Muscle of back (tissue), 11 donors: Measurements from ENCODE around the gene MED12. TPM values are rescaled to one million over a fixed set of nuclear protein-coding genes. Genes with fewer than 3 reads are reported as not detected.

Source experiments
- DNase-seq, 3 donors: peaks; one replicate each; pipeline versions ENCODE4 v3.0.0 to v3.0.0-alpha.2; 2013
- polyA plus RNA-seq, 10 donors: library from polyadenylated mRNA; unstranded; fragments of 120-200 nt; gene quantifications; one replicate each; pipeline ENCODE4 v1.2.1, GENCODE V29; 2013; ENCODE audit not compliant: insufficient read length in 10 of 10

MED12 gene
- polyA plus RNA-seq, 10 donors, result 33.2 to 48.9 (median 39.3) TPM

DNA sequence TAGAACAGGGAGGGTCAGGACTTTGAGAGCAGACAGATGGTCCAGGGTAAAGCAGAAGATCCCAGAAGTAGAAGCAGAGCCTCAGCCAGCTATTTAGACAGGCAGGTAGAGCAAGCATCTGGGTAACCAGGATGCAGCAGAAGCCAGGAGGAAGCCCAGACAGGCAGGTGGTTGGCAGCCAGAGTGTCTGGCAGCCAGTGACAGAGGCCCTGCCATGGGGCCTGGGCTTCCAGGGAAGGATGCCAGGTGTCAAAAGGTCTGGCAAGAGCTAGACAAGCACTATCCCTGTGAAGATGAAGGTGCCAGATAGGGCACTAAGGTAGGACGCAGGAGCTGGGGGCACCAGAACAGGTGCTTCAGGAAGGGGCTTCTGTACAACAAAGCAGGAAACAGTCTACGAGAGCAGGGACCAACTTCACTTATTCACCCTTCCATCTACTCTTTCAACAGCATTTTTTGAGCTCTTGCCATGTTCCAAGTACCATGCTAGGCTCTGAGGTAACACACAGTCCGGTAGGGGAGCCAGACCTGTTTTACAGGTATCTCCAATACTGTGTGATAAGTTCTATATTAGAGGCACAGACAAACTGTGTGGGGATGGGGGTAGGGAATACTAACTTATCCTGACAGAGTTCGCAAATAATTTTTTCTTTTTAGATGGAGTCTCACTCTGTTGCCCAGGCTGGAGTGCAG lies 66.6 kb downstream of the MED12 start:
- no peak for DNase-seq

DNA sequence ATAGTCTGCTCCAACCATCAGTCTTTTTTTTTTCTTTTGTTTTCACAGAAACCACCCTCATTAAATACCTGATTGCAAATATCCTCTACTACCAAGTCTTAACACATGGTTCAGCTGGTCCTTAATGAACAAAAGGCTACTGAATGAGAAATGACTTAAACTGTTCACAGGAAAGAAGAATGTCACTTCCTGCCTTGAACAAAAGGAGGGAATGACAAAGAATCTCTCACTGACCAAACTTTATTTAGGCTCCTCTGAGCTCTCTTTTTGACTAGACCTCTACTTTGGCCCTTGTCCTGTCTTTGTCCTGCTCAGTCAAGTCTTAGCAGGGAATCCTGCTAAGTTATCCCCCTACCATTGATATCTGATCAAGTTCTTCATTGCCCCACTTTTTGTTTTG lies 72.9 kb downstream of the MED12 start:
- no peak for DNase-seq

Other genes starting within 250 kb of the MED12 start
- gene TEX11, start 209.9 kb upstream of the MED12 start, polyA plus RNA-seq, result under 1 TPM in 6 of 10 donors, not detected in 4; 0.08 to 0.41 (median 0.14) TPM
- gene SLC7A3, start 187.5 kb upstream of the MED12 start, polyA plus RNA-seq, result 1 to 10 TPM in 5 of 10 donors, under 1 TPM in 5; 0.27 to 2.1 (median 1.0) TPM
- 10 to 100 TPM; 40.1 to 53.7 (median 46.7) TPM for gene SNX12, start 50.3 kb upstream of the MED12 start, polyA plus RNA-seq
- gene FOXO4, start 22.7 kb upstream of the MED12 start, polyA plus RNA-seq, result 10 to 100 TPM; 23.3 to 33.1 (median 26.4) TPM
- gene CXorf65, start 11.9 kb upstream of the MED12 start, polyA plus RNA-seq, result 1 to 10 TPM in 4 of 10 donors, under 1 TPM in 2, not detected in 4; 0.52 to 2.0 (median 1.1) TPM
- gene IL2RG, start 7.0 kb upstream of the MED12 start, polyA plus RNA-seq, result 10 to 100 TPM in 1 of 10 donors, 1 to 10 TPM in 8, under 1 TPM in 1; 0.99 to 18.0 (median 2.5) TPM
- 1 to 10 TPM; 2.6 to 4.9 (median 3.4) TPM for gene NLGN3, start 26.2 kb downstream of the MED12 start, polyA plus RNA-seq
- under 1 TPM in 2 of 10 donors, not detected in 8; 0.36 to 0.61 TPM for gene GJB1, start 104.6 kb downstream of the MED12 start, polyA plus RNA-seq
- 10 to 100 TPM; 17.5 to 25.9 (median 20.3) TPM for gene ZMYM3, start 135.5 kb downstream of the MED12 start, polyA plus RNA-seq
- 100 to 1,000 TPM; 280 to 387 (median 316) TPM for gene NONO, start 165.0 kb downstream of the MED12 start, polyA plus RNA-seq
- gene ITGB1BP2, start 183.2 kb downstream of the MED12 start, polyA plus RNA-seq, result 100 to 1,000 TPM in 7 of 10 donors, 10 to 100 TPM in 3; 75.0 to 135 (median 115) TPM
- gene TAF1, start 247.8 kb downstream of the MED12 start, polyA plus RNA-seq, result 10 to 100 TPM; 16.8 to 35.7 (median 27.2) TPM